A673 (cell line): ENCODE measurements around the gene ETNK2.

Source experiments
- CTCF ChIP-seq: fragments of 300-800, 200-600 bp; sonication (generic); conservative IDR thresholded peaks from 2 replicates; pipeline ENCODE4 v1.5.1; 2017; ENCODE audit warnings: low read depth, mild to moderate bottlenecking, antibody characterized with exemption, low read length, moderate library complexity, mixed read lengths
- EZH2 ChIP-seq: fragments of 200-600 bp; sonication (generic); IDR thresholded peaks from 2 replicates; pipeline ENCODE4 v1.6.1; 2017; ENCODE audit warnings: borderline replicate concordance, low read depth, mild to moderate bottlenecking, mixed read lengths, antibody characterized with exemption, low read length; ENCODE audit not compliant: poor library complexity, severe bottlenecking

GRCh38 chr1:204106825-204107224, 45.0 kb downstream of the ETNK2 start:
- no peak for TF ChIP-seq CTCF
- TF ChIP-seq EZH2 = no peak
